ENCODE results near the gene CUL9.

CUL9 gene

GRCh38 chr6:43265564-43265963 is 83.6 kb downstream of the CUL9 start:
- TF ChIP-seq CTCF (IDR thresholded peaks at IDR 0.05; ENCODE audit: low read depth, low read length, missing control alignments), result no peak
- in situ Hi-C loops (cut with HindIII; ENCODE audit: low sequenced_read_pairs), result no loop called here
- H3K4me3 ChIP-seq (ENCODE audit: low read depth, low read length), result no peak overlapping the region
- DNase-seq (ENCODE audit: low read depth), result no peak

- no peak for TF ChIP-seq CTCF (IDR thresholded peaks at IDR 0.05; ENCODE audit: low read depth, low read length, missing control alignments)
Observed at GRCh38 chr6:43267619-43268354, 85.8 kb downstream of the CUL9 start.

DNA sequence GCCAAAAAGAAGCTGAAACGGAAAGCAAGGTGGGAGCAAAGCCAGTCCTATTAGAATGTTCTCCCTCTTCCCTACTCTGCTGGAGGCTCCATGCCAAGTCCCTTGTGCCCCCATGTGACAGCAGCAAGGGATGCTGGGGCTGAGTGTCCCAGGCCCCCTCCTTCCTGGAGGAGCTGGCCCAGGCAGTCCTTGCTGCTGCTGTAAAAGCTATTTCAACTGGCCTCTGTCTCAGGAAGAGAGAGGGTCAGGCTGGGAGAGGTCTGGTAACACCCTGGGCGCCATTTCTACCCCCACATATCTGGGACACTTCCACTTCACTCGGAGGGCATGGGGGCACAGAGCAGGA is 86.3 kb downstream of the CUL9 start:
- DNase-seq (ENCODE audit: low read depth), result no peak
- in situ Hi-C loops (cut with HindIII; ENCODE audit: low sequenced_read_pairs), result no loop called here
- no peak overlapping the region for H3K4me3 ChIP-seq (ENCODE audit: low read depth, low read length)
- no peak for TF ChIP-seq CTCF (IDR thresholded peaks at IDR 0.05; ENCODE audit: low read depth, low read length, missing control alignments)

More at GRCh38 chr6:43267619-43268354, 85.8 kb downstream of the CUL9 start:
- DNase-seq (ENCODE audit: low read depth), result no peak
- H3K4me3 ChIP-seq (ENCODE audit: low read depth, low read length), result no peak overlapping the region
- in situ Hi-C loops (cut with HindIII; ENCODE audit: low sequenced_read_pairs), result no loop called here

GRCh38 chr6:43268782-43269272 is 86.8 kb downstream of the CUL9 start:
- H3K4me3 ChIP-seq (ENCODE audit: low read depth, low read length), result no peak overlapping the region
- in situ Hi-C loops (cut with HindIII; ENCODE audit: low sequenced_read_pairs), result no loop called here
- no peak for TF ChIP-seq CTCF (IDR thresholded peaks at IDR 0.05; ENCODE audit: low read depth, low read length, missing control alignments)
- DNase-seq (ENCODE audit: low read depth), result no peak

- no peak for DNase-seq (ENCODE audit: low read depth)
- no peak for TF ChIP-seq CTCF (IDR thresholded peaks at IDR 0.05; ENCODE audit: low read depth, low read length, missing control alignments)
- H3K4me3 ChIP-seq (ENCODE audit: low read depth, low read length), result no peak overlapping the region
- in situ Hi-C loops (cut with HindIII; ENCODE audit: low sequenced_read_pairs), result no loop called here
Observed at GRCh38 chr6:43269273-43270007, 87.4 kb downstream of the CUL9 start.

- TF ChIP-seq CTCF (IDR thresholded peaks at IDR 0.05; ENCODE audit: low read depth, low read length, missing control alignments), result no peak
- no peak overlapping the region for H3K4me3 ChIP-seq (ENCODE audit: low read depth, low read length)
- in situ Hi-C loops (cut with HindIII; ENCODE audit: low sequenced_read_pairs), result no loop called here
- DNase-seq (ENCODE audit: low read depth), result no peak
Observed at GRCh38 chr6:43271103-43271815, 89.3 kb downstream of the CUL9 start.
